Naive thymus-derived CD4-positive, alpha-beta T cell (primary cell): Measurements from ENCODE around the gene TP73. TPM values are rescaled to one million over a fixed set of nuclear protein-coding genes. Genes with fewer than 3 reads are reported as not detected.

Experiments
- ATAC-seq: fragments of 150-1000 bp; cut with Tn5 transposase; 2 replicates; pipeline ENCODE4 v1.10.0; 2021; ENCODE audit warnings: mild to moderate bottlenecking, moderate library complexity
- CTCF ChIA-PET: fragments of 350-600 bp; sonication (Branson Sonifier 250); formaldehyde crosslinking; loops from one replicate; lab custom pipeline; 2021; ENCODE audit warnings: antibody characterized with exemption; lab: Charles Lee
- POLR2A ChIA-PET: fragments of 350-600 bp; sonication (Branson Sonifier 250); formaldehyde crosslinking; loops from one replicate; lab custom pipeline; 2021; ENCODE audit warnings: antibody characterized with exemption, inconsistent platforms; lab: Charles Lee
- DNase-seq, 9 donors: peaks; one replicate each; pipeline versions ENCODE4 v3.0.0 to v3.0.0-alpha.2; 2020 to 2022; ENCODE audit warnings: mixed read lengths in 1 of 9
- H3K27ac ChIP-seq: one replicate; pipeline ENCODE4 v1.7.0; 2013; ENCODE audit warnings: mild to moderate bottlenecking, low read depth, low read length, moderate library complexity
- H3K27me3 ChIP-seq, 2 donors: one replicate each; pipeline ENCODE4 v1.7.0; 2013; ENCODE audit warnings: low read length in 2 of 2, mild to moderate bottlenecking in 2 of 2, moderate library complexity in 2 of 2; ENCODE audit not compliant: control insufficient read depth in 2 of 2, insufficient read depth in 2 of 2
- H3K36me3 ChIP-seq, 3 experiments: 1 replicate in 2 of 3; 2 replicates in 1 of 3; pipeline ENCODE4 v1.7.0; 2013; ENCODE audit warnings: low read length in 3 of 3, mild to moderate bottlenecking in 3 of 3, moderate library complexity in 1 of 3; ENCODE audit not compliant: insufficient read depth in 3 of 3, control insufficient read depth in 2 of 3
- H3K4me1 ChIP-seq, 2 donors: one replicate each; pipeline ENCODE4 v1.7.0; 2013; ENCODE audit warnings: low read length in 2 of 2, mild to moderate bottlenecking in 2 of 2, moderate library complexity in 1 of 2; ENCODE audit not compliant: control insufficient read depth in 2 of 2, insufficient read depth in 2 of 2
- H3K4me3 ChIP-seq: 2 replicates; pipeline ENCODE4 v1.7.0; 2013; ENCODE audit warnings: mild to moderate bottlenecking, low read length
- H3K9me3 ChIP-seq, 3 experiments: 1 replicate in 2 of 3; 2 replicates in 1 of 3; pipeline ENCODE4 v1.7.0; 2013; ENCODE audit warnings: low read length in 3 of 3; ENCODE audit not compliant: control insufficient read depth in 2 of 3
- H3K27ac Mint-ChIP-seq, 9 donors: one replicate each; pipeline ENCODE4 v1.8.0; 2020 to 2022; ENCODE audit warnings: mixed read lengths in 9 of 9, mild to moderate bottlenecking in 8 of 9, moderate library complexity in 5 of 9, inconsistent platforms in 2 of 9
- H3K27me3 Mint-ChIP-seq, 5 donors: one replicate each; pipeline ENCODE4 v1.8.0; 2021 to 2022; ENCODE audit warnings: mixed read lengths in 5 of 5, mild to moderate bottlenecking in 1 of 5
- H3K36me3 Mint-ChIP-seq, 5 donors: one replicate each; pipeline ENCODE4 v1.8.0; 2020 to 2022; ENCODE audit warnings: mixed read lengths in 5 of 5, mild to moderate bottlenecking in 3 of 5, inconsistent platforms in 1 of 5
- H3K4me1 Mint-ChIP-seq, 7 donors: one replicate each; pipeline ENCODE4 v1.8.0; 2020 to 2022; ENCODE audit warnings: mixed read lengths in 7 of 7, mild to moderate bottlenecking in 3 of 7, inconsistent platforms in 1 of 7
- H3K4me3 Mint-ChIP-seq, 10 donors: one replicate each; pipeline ENCODE4 v1.8.0; 2020 to 2022; ENCODE audit warnings: mild to moderate bottlenecking in 10 of 10, mixed read lengths in 10 of 10, moderate library complexity in 6 of 10, inconsistent platforms in 2 of 10
- H3K9me3 Mint-ChIP-seq, 11 donors: one replicate each; pipeline ENCODE4 v1.8.0; 2020 to 2022; ENCODE audit warnings: mixed read lengths in 11 of 11, mild to moderate bottlenecking in 4 of 11, inconsistent platforms in 1 of 11, moderate library complexity in 1 of 11
- intact Hi-C, 2 donors: fragments of 100-400 bp; cut with micrococcal nuclease; formaldehyde crosslinking; loops; one replicate each; pipeline ENCODE4 v1.15.1; 2023
- polyA plus RNA-seq, 2 donors: library from polyadenylated mRNA; unstranded; fragments of 300-500 nt; fragmentation: Illumina TruSeq; gene quantifications; one replicate each; pipeline ENCODE4 v1.2.3, GENCODE V29; 2021
- total RNA-seq, 6 experiments: library from RNA in 5 of 6; stranded (reverse) in 5 of 6; gene quantifications; 1 replicate in 5 of 6; 2 replicates in 1 of 6; pipeline ENCODE4 v1.2.3 and lab custom pipeline; 2021 to 2026

The TP73 gene
- total and polyA plus RNA-seq, 7 experiments from 2014 or later: 0.03 to 2.4 (median 0.15) TPM; not detected in 2

GRCh38 chr1:3627515-3628253 is 24.6 kb upstream of the TP73 start:
- intact Hi-C loops: loop anchor here (10.0 kb wide), 2 partner anchors 147 to 1103 kb away; partner anchors contain the start of genes PANK4 (in 1 of the 2) and SMIM1 (in 1 of the 2)
- ATAC-seq (no peak), DNase-seq (no peak)
- Histone ChIP-seq H3K9me3 (no peaks in the 10 kb centered on the region), H3K27ac (no peak overlapping the region), H3K4me3 (no peak overlapping the region), H3K27me3 (no peaks in the 10 kb centered on the region), H3K4me1 (peaks cover 22% of the 10 kb centered on the region in 2 donors), H3K36me3 (peaks cover 0 to 58% (median 16%) of the 10 kb centered on the region in 3 experiments)
- H3K4me1 Mint-ChIP-seq: peaks cover 20 to 32% (median 28%) of the 10 kb centered on the region in 7 donors
- H3K27ac Mint-ChIP-seq: peak overlapping the region in 5 of 9 donors; percentile 19 to 59 (median 47)
- POLR2A ChIA-PET: interaction anchor here (0.8 to 2.4 kb wide), 4 partner anchors 9 to 96 kb away, joined by 3 to 10 read pairs (median 3); partner anchors contain the start of gene WRAP73
- H3K4me3 Mint-ChIP-seq: peak overlapping the region in 1 of 10 donors; percentile 61
- H3K9me3 Mint-ChIP-seq: peaks cover 0 to 2% (median 0%) of the 10 kb centered on the region in 11 donors
- CTCF ChIA-PET: interaction anchor here (1.2 kb wide), 1 partner anchor 8 kb away, joined by 3 read pairs; no protein-coding TSS in a partner anchor
- H3K27me3 Mint-ChIP-seq: peaks cover 0 to 13% (median 0%) of the 10 kb centered on the region in 5 donors
- peaks cover 0 to 11% (median 4%) of the 10 kb centered on the region in 5 donors for H3K36me3 Mint-ChIP-seq

- Histone ChIP-seq H3K36me3 (peaks cover 0 to 65% (median 20%) of the 10 kb centered on the region in 3 experiments), H3K9me3 (no peaks in the 10 kb centered on the region), H3K4me1 (peaks cover 18% of the 10 kb centered on the region in 2 donors), H3K27me3 (no peaks in the 10 kb centered on the region), H3K4me3 (no peak overlapping the region), H3K27ac (no peak overlapping the region)
- H3K9me3 Mint-ChIP-seq: peaks cover 0 to 2% (median 0%) of the 10 kb centered on the region in 11 donors
- H3K4me1 Mint-ChIP-seq: peaks cover 12 to 24% (median 21%) of the 10 kb centered on the region in 7 donors
- intact Hi-C loops: loop anchor here (10.0 kb wide), 2 partner anchors 146 to 1104 kb away; partner anchors contain the start of genes PANK4 (in 1 of the 2) and SMIM1 (in 1 of the 2)
- H3K36me3 Mint-ChIP-seq: peaks cover 0 to 15% (median 4%) of the 10 kb centered on the region in 5 donors
- POLR2A ChIA-PET: interaction anchor here (1.3 to 2.4 kb wide), 3 partner anchors 18 to 97 kb away, joined by 3 to 10 read pairs (median 6); partner anchors contain the start of gene WRAP73
- H3K4me3 Mint-ChIP-seq: no peak overlapping the region
- no peak for DNase-seq
- CTCF ChIA-PET: interaction anchor here (0.7 to 1.2 kb wide), 2 partner anchors 8 to 9 kb away, joined by 3 read pairs; no protein-coding TSS in a partner anchor
- H3K27ac Mint-ChIP-seq: peak overlapping the region in 1 of 9 donors; percentile 62
- no peak for ATAC-seq
- H3K27me3 Mint-ChIP-seq: peaks cover 0 to 8% (median 0%) of the 10 kb centered on the region in 5 donors
These were observed 23.9 kb upstream of the TP73 start for GRCh38 chr1:3628445-3628844.

- Mint-ChIP-seq H3K27ac (peak overlapping the region in 2 of 9 donors; percentile 62 to 81), H3K4me1 (peaks cover 5 to 12% (median 10%) of the 10 kb centered on the region in 7 donors), H3K36me3 (peaks cover 0 to 18% (median 3%) of the 10 kb centered on the region in 5 donors), H3K27me3 (peaks cover 0 to under 1% (median 0%) of the 10 kb centered on the region in 5 donors), H3K9me3 (peaks cover 0 to under 1% (median 0%) of the 10 kb centered on the region in 11 donors), H3K4me3 (no peak overlapping the region)
- H3K4me3 ChIP-seq: no peak overlapping the region
- ChIA-PET CTCF (interaction anchor here (1.3 to 1.5 kb wide), 2 partner anchors 10 kb away, joined by 4 read pairs; no protein-coding TSS in a partner anchor), POLR2A (interaction anchor here (0.9 to 2.4 kb wide), 3 partner anchors 17 to 99 kb away, joined by 3 to 10 read pairs (median 6); partner anchors contain the start of gene WRAP73)
- no peaks in the 10 kb centered on the region for H3K9me3 ChIP-seq
- peaks cover 0 to 73% (median 21%) of the 10 kb centered on the region in 3 experiments for H3K36me3 ChIP-seq
- intact Hi-C loops: loop anchor here (10.0 kb wide), 2 partner anchors 145 to 1105 kb away; partner anchors contain the start of genes PANK4 (in 1 of the 2) and SMIM1 (in 1 of the 2)
- ATAC-seq: no peak
- H3K27ac ChIP-seq: peak overlapping the region; percentile 17
- no peak for DNase-seq
- H3K27me3 ChIP-seq: no peaks in the 10 kb centered on the region
- H3K4me1 ChIP-seq: peaks cover 11% of the 10 kb centered on the region in 2 donors
These were observed 22.7 kb upstream of the TP73 start for GRCh38 chr1:3629561-3630160.

GRCh38 chr1:3630161-3630611 is 22.1 kb upstream of the TP73 start:
- Histone ChIP-seq H3K4me1 (peaks cover 11% of the 10 kb centered on the region in 2 donors), H3K36me3 (peaks cover 0 to 78% (median 25%) of the 10 kb centered on the region in 3 experiments), H3K9me3 (no peaks in the 10 kb centered on the region), H3K4me3 (no peak overlapping the region), H3K27me3 (no peaks in the 10 kb centered on the region), H3K27ac (no peak overlapping the region)
- Mint-ChIP-seq H3K4me1 (peaks cover 5 to 10% (median 8%) of the 10 kb centered on the region in 7 donors), H3K36me3 (peaks cover 0 to 21% (median 4%) of the 10 kb centered on the region in 5 donors), H3K27ac (peak overlapping the region in 4 of 9 donors; percentile 17 to 81 (median 51)), H3K4me3 (no peak overlapping the region), H3K27me3 (no peaks in the 10 kb centered on the region), H3K9me3 (no peaks in the 10 kb centered on the region)
- ChIA-PET POLR2A (interaction anchor here (2.4 kb wide), 1 partner anchor 19 kb away, joined by 10 read pairs; the partner anchor contains the start of gene WRAP73), CTCF (interaction anchor here (1.3 to 1.5 kb wide), 2 partner anchors 10 to 11 kb away, joined by 4 read pairs; no protein-coding TSS in a partner anchor)
- DNase-seq (no peak), ATAC-seq (no peak)
- intact Hi-C loops: no loop called here

GRCh38 chr1:3630914-3631313 is 21.4 kb upstream of the TP73 start:
- Mint-ChIP-seq H3K4me1 (peaks cover 2 to 5% (median 5%) of the 10 kb centered on the region in 7 donors), H3K27me3 (no peaks in the 10 kb centered on the region), H3K36me3 (peaks cover 0 to 23% (median 4%) of the 10 kb centered on the region in 5 donors), H3K27ac (peak overlapping the region in 2 of 9 donors; percentile 36 to 52), H3K9me3 (no peaks in the 10 kb centered on the region), H3K4me3 (peak overlapping the region in 1 of 10 donors; percentile 29)
- ATAC-seq (no peak), DNase-seq (no peak)
- POLR2A ChIA-PET: no interaction called here
- H3K4me3 ChIP-seq: no peak overlapping the region
- no peaks in the 10 kb centered on the region for H3K9me3 ChIP-seq
- no peak overlapping the region for H3K27ac ChIP-seq
- no peaks in the 10 kb centered on the region for H3K27me3 ChIP-seq
- peaks cover 0 to 85% (median 26%) of the 10 kb centered on the region in 3 experiments for H3K36me3 ChIP-seq
- intact Hi-C loops: no loop called here
- peaks cover 4 to 5% of the 10 kb centered on the region in 2 donors for H3K4me1 ChIP-seq
- CTCF ChIA-PET: interaction anchor here (1.3 to 1.5 kb wide), 2 partner anchors 9 to 11 kb away, joined by 4 read pairs; no protein-coding TSS in a partner anchor
